ENCODE measurements around the gene HMCES.

- no peak for TF ChIP-seq EZH2 (IDR thresholded peaks at IDR 0.05; ENCODE audit: borderline replicate concordance, low read depth, low read length, severe bottlenecking)
- TF ChIP-seq CTCF (IDR thresholded peaks at IDR 0.05; ENCODE audit: borderline replicate concordance, extremely low read depth, low read length, poor library complexity, severe bottlenecking) = no peak
These were observed 22.4 kb upstream of the HMCES start for GRCh38 chr3:129256270-129256669.
